C4-2B (cell line): ENCODE data around the gene GAB1.

ENCODE experiments used
- ZFX ChIP-seq: fragments of 450-650 bp; IDR thresholded peaks from 2 replicates; pipeline ENCODE4 v1.6.1; 2017
- TF ChIP-seq, protein P1 (sequence below): fragments of 450-650 bp; conservative IDR thresholded peaks from 2 replicates; pipeline ENCODE4 v1.5.1; 2017; ENCODE audit warnings: mild to moderate bottlenecking

GRCh38 chr4:143288171-143288570 is 48.5 kb upstream of the GAB1 start:
- TF ChIP-seq, protein P1, sequence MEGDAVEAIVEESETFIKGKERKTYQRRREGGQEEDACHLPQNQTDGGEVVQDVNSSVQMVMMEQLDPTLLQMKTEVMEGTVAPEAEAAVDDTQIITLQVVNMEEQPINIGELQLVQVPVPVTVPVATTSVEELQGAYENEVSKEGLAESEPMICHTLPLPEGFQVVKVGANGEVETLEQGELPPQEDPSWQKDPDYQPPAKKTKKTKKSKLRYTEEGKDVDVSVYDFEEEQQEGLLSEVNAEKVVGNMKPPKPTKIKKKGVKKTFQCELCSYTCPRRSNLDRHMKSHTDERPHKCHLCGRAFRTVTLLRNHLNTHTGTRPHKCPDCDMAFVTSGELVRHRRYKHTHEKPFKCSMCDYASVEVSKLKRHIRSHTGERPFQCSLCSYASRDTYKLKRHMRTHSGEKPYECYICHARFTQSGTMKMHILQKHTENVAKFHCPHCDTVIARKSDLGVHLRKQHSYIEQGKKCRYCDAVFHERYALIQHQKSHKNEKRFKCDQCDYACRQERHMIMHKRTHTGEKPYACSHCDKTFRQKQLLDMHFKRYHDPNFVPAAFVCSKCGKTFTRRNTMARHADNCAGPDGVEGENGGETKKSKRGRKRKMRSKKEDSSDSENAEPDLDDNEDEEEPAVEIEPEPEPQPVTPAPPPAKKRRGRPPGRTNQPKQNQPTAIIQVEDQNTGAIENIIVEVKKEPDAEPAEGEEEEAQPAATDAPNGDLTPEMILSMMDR, result no peak
- no peak for TF ChIP-seq ZFX
